IMR-90 (cell line): ENCODE data around the gene MCRS1. TPM values are rescaled to one million over a fixed set of nuclear protein-coding genes. Genes with fewer than 3 reads are reported as not detected.

Source experiments
- ATAC-seq: fragments of 200-7000 bp; cut with Tn5 transposase; 2 replicates; pipeline ENCODE4 v1.9.1; 2020; ENCODE audit warnings: low read depth, mild to moderate bottlenecking, moderate library complexity
- BruUV-seq: library from RNA; stranded (reverse); fragments of 400-500 nt; replicated peaks from 2 replicates; lab custom pipeline; 2021; lab: Mats Ljungman, UMichigan
- CTCF ChIA-PET: fragments of 300-600 bp; formaldehyde crosslinking; extraction: SDS; loops from one replicate; lab custom pipeline; 2021; ENCODE audit warnings: antibody characterized with exemption; lab: Yijun Ruan, JAX
- POLR2A ChIA-PET: fragments of 300-600 bp; sonication (Branson Sonifier 250); formaldehyde crosslinking; loops from one replicate; lab custom pipeline; 2022; ENCODE audit warnings: antibody characterized with exemption; ENCODE audit not compliant: unreplicated experiment; lab: Charles Lee
- DNase-seq: peaks from one replicate; pipeline ENCODE4 v3.0.0; 2013
- H2AFZ ChIP-seq: replicated peaks from 2 replicates; pipeline ENCODE3; 2013; ENCODE audit warnings: low read length, mild to moderate bottlenecking; ENCODE audit not compliant: poor library complexity
- H2AK5ac ChIP-seq: 2 replicates; pipeline ENCODE4 v1.6.1; 2013; ENCODE audit warnings: low read depth, low read length, inconsistent platforms
- H2AK9ac ChIP-seq: replicated peaks from 2 replicates; pipeline ENCODE3; 2013; ENCODE audit warnings: mild to moderate bottlenecking, low read depth, low read length, moderate library complexity; ENCODE audit not compliant: poor library complexity
- H2BK120ac ChIP-seq: 2 replicates; pipeline ENCODE4 v1.6.1; 2013; ENCODE audit warnings: low read depth, low read length, inconsistent platforms
- H2BK15ac ChIP-seq: 3 replicates; pipeline ENCODE4 v1.6.1; 2013; ENCODE audit warnings: low read depth, low read length, inconsistent platforms
- H2BK20ac ChIP-seq: 2 replicates; pipeline ENCODE4 v1.6.1; 2013; ENCODE audit warnings: low read depth, mild to moderate bottlenecking, inconsistent platforms, low read length, moderate library complexity
- H2BK5ac ChIP-seq: 2 replicates; pipeline ENCODE4 v1.6.1; 2013; ENCODE audit warnings: mild to moderate bottlenecking, low read depth, low read length, inconsistent platforms; ENCODE audit not compliant: poor library complexity, severe bottlenecking
- H3K14ac ChIP-seq: replicated peaks from 2 replicates; pipeline ENCODE4 v1.6.1; 2013; ENCODE audit warnings: low read depth, low read length, inconsistent platforms
- H3K18ac ChIP-seq: 2 replicates; pipeline ENCODE4 v1.6.1; 2013; ENCODE audit warnings: low read depth, low read length, control low read depth
- H3K23ac ChIP-seq: 2 replicates; pipeline ENCODE4 v1.6.1; 2013; ENCODE audit warnings: low read depth, low read length, inconsistent platforms
- H3K27ac ChIP-seq: 2 replicates; pipeline ENCODE4 v1.5.1; 2013; ENCODE audit warnings: mild to moderate bottlenecking, control low read depth, low read length; ENCODE audit not compliant: insufficient read depth
- H3K27me3 ChIP-seq: 2 replicates; pipeline ENCODE4 v1.6.1; 2013; ENCODE audit warnings: low read length; ENCODE audit not compliant: control insufficient read depth, insufficient read depth
- H3K36me3 ChIP-seq: 2 replicates; pipeline ENCODE4 v1.6.1; 2013; ENCODE audit warnings: low read length, mixed read lengths; ENCODE audit not compliant: control insufficient read depth, insufficient read depth
- H3K4ac ChIP-seq: 2 replicates; pipeline ENCODE4 v1.6.1; 2013; ENCODE audit warnings: low read depth, low read length, inconsistent platforms
- H3K4me1 ChIP-seq: 2 replicates; pipeline ENCODE4 v1.6.1; 2013; ENCODE audit warnings: low read length, mixed read lengths; ENCODE audit not compliant: control insufficient read depth, insufficient read depth
- H3K4me2 ChIP-seq: 2 replicates; pipeline ENCODE4 v1.6.1; 2013; ENCODE audit warnings: low read depth, mild to moderate bottlenecking, control low read depth, low read length, moderate library complexity
- H3K4me3 ChIP-seq: 2 replicates; pipeline ENCODE4 v1.5.1; 2013; ENCODE audit warnings: low read depth, mild to moderate bottlenecking, control low read depth, low read length, moderate library complexity; ENCODE audit not compliant: insufficient read depth
- H3K56ac ChIP-seq: 2 replicates; pipeline ENCODE4 v1.6.1; 2013; ENCODE audit warnings: low read length, inconsistent platforms; ENCODE audit not compliant: insufficient read depth; ENCODE audit errors: extremely low read depth
- H3K79me1 ChIP-seq, 2 experiments: 2 replicates each; pipeline ENCODE4 v1.6.1; 2013; ENCODE audit warnings: low read length in 2 of 2, inconsistent platforms in 1 of 2, low read depth in 1 of 2
- H3K9ac ChIP-seq: 2 replicates; pipeline ENCODE4 v1.6.1; 2013; ENCODE audit warnings: low read depth, low read length, control low read depth
- H3K9me1 ChIP-seq: 2 replicates; pipeline ENCODE4 v1.6.1; 2013; ENCODE audit warnings: low read length, inconsistent platforms; ENCODE audit not compliant: insufficient read depth
- H3K9me3 ChIP-seq: 2 replicates; pipeline ENCODE4 v1.6.1; 2013; ENCODE audit warnings: low read length; ENCODE audit not compliant: control insufficient read depth, insufficient read depth
- H4K20me1 ChIP-seq: 2 replicates; pipeline ENCODE4 v1.6.1; 2013; ENCODE audit warnings: low read length, inconsistent platforms; ENCODE audit not compliant: insufficient read depth
- H4K5ac ChIP-seq: 2 replicates; pipeline ENCODE4 v1.6.1; 2013; ENCODE audit warnings: mild to moderate bottlenecking, low read depth, low read length, control low read depth
- H4K8ac ChIP-seq, 2 experiments: 2 replicates each; pipeline ENCODE4 v1.6.1; 2013; ENCODE audit warnings: low read depth in 2 of 2, low read length in 2 of 2, control low read depth in 1 of 2, inconsistent platforms in 1 of 2
- H4K91ac ChIP-seq: 2 replicates; pipeline ENCODE4 v1.6.1; 2013; ENCODE audit warnings: low read depth, low read length, inconsistent platforms; ENCODE audit not compliant: insufficient read depth
- NFE2L2 ChIP-seq: fragments of 150-350 bp; IDR thresholded peaks from 2 replicates; pipeline ENCODE4 v1.6.1; 2016; ENCODE audit warnings: low read depth, mild to moderate bottlenecking, low read length
- POLR2A ChIP-seq: IDR thresholded peaks from 2 replicates; pipeline ENCODE4 v1.6.1; 2012; ENCODE audit warnings: mild to moderate bottlenecking, low read depth, low read length
- RFX5 ChIP-seq: IDR thresholded peaks from 2 replicates; pipeline ENCODE4 v1.8.0; 2012; ENCODE audit warnings: low read depth, mild to moderate bottlenecking, low read length, moderate library complexity
- WGBS, 2 experiments: methylation state at CpG; one replicate each; pipeline versions ENCODE4 v1.1.5 to v1.1.7; 2013; ENCODE audit warnings: missing lambda C conversion rate in 2 of 2; ENCODE audit not compliant: insufficient read length in 1 of 2; ENCODE audit errors: extremely low coverage in 2 of 2; 5-methylcytosine and 5-hydroxymethylcytosine counted together
- dilution Hi-C: fragments of 300-500 bp; cut with HindIII; formaldehyde crosslinking; loops from one replicate; pipeline ENCODE4 v1.14.3; 2018; ENCODE audit warnings: low sequenced_read_pairs; ENCODE audit not compliant: unreplicated experiment
- in situ Hi-C: fragments of 300-500 bp; cut with MboI; formaldehyde crosslinking; loops from 3 replicates; pipeline ENCODE4 v1.14.3; 2019; ENCODE audit warnings: low sequenced_read_pairs, inconsistent platforms, mixed read lengths
- intact Hi-C: fragments of 100-400 bp; cut with micrococcal nuclease; formaldehyde crosslinking; loops from 2 replicates; pipeline ENCODE4 v1.10.0; 2022
- polyA plus RNA-seq, 3 experiments: library from polyadenylated mRNA; depleted of rRNA; stranded (reverse); fragments of >200 nt; gene quantifications; 2 replicates each; pipeline ENCODE4 v1.2.3, GENCODE V29; 2012; ENCODE audit warnings: low replicate concordance in 1 of 3
- total RNA-seq: library from RNA; depleted of rRNA; stranded (reverse); fragments of >200 nt; gene quantifications from 2 replicates; pipeline ENCODE4 v1.2.3, GENCODE V29; 2012
- TF ChIP-seq, protein P1 (sequence below): fragments of 150-350 bp; IDR thresholded peaks from 2 replicates; pipeline ENCODE4 v1.6.1; 2016; ENCODE audit warnings: low read depth, mild to moderate bottlenecking, low read length, moderate library complexity, borderline replicate concordance

MCRS1 gene
- total and polyA plus RNA-seq, 2 of the 4 experiments (the other 2 are of a cell fraction), result 72.9 to 73.2 TPM

GRCh38 chr12:49585477-49586459 is 17.8 kb upstream of the MCRS1 start:
- no peak overlapping the region for H3K14ac ChIP-seq
- dilution Hi-C loops (no loop called here), in situ Hi-C loops (no loop called here), intact Hi-C loops (no loop called here)
- ChIA-PET CTCF (no interaction called here), POLR2A (no interaction called here)
- no peak overlapping the region for H2BK120ac ChIP-seq
- H3K18ac ChIP-seq, result no peak overlapping the region
- peaks cover 8% of the 10 kb centered on the region; the same call in 1 of the 2 replicates for H3K9me1 ChIP-seq
- DNase-seq (no peak), ATAC-seq (no peak)
- no peak overlapping the region for H3K9ac ChIP-seq
- H4K91ac ChIP-seq, result no peak overlapping the region
- H3K4me2 ChIP-seq, result no peak overlapping the region
- TF ChIP-seq, protein P1, sequence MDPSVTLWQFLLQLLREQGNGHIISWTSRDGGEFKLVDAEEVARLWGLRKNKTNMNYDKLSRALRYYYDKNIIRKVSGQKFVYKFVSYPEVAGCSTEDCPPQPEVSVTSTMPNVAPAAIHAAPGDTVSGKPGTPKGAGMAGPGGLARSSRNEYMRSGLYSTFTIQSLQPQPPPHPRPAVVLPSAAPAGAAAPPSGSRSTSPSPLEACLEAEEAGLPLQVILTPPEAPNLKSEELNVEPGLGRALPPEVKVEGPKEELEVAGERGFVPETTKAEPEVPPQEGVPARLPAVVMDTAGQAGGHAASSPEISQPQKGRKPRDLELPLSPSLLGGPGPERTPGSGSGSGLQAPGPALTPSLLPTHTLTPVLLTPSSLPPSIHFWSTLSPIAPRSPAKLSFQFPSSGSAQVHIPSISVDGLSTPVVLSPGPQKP, result no peak
- no peak for TF ChIP-seq POLR2A
- no peak for TF ChIP-seq NFE2L2
- TF ChIP-seq RFX5, result no peak
- H3K79me1 ChIP-seq, result peaks cover 0 to 15% of the 10 kb centered on the region in 2 experiments; a peak in 3 of 4 replicates
- H4K8ac ChIP-seq, result no peak overlapping the region
- 86% methylated on average over 9 of the region's 16 CpGs; no CpG with 5 or more reads in 1 of the 2 experiments for WGBS, 2 experiments
- no peak overlapping the region for H3K27ac ChIP-seq
- no peak overlapping the region for H3K4me3 ChIP-seq
- peaks cover 2% of the 10 kb centered on the region; the same call in 1 of the 2 replicates for H3K4me1 ChIP-seq
- no peak overlapping the region for H2AK9ac ChIP-seq
- H4K5ac ChIP-seq, result no peak overlapping the region
- no peaks in the 10 kb centered on the region for H3K27me3 ChIP-seq
- H2AFZ ChIP-seq, result no peak overlapping the region
- H3K56ac ChIP-seq, result no peak overlapping the region
- BruUV-seq, result no TSS peak
- no peak overlapping the region for H3K23ac ChIP-seq
- no peaks in the 10 kb centered on the region for H3K9me3 ChIP-seq
- H3K36me3 ChIP-seq, result peaks cover 4% of the 10 kb centered on the region; the same call in 1 of the 2 replicates
- no peak overlapping the region for H3K4ac ChIP-seq
- no peak overlapping the region for H2BK5ac ChIP-seq
- H2AK5ac ChIP-seq, result no peak overlapping the region
- peaks cover 2% of the 10 kb centered on the region for H4K20me1 ChIP-seq
- no peak overlapping the region for H2BK20ac ChIP-seq
- no peak overlapping the region for H2BK15ac ChIP-seq
